GM19467 (cell line): ENCODE data around the gene PPP1R9A.

ENCODE experiments used
- ATAC-seq: cut with Tn5 transposase; IDR thresholded peaks from one replicate; pipeline ENCODE4 v1.9.1; 2021; ENCODE audit warnings: mild to moderate bottlenecking, moderate library complexity; ENCODE audit not compliant: unreplicated experiment

PPP1R9A gene

DNA sequence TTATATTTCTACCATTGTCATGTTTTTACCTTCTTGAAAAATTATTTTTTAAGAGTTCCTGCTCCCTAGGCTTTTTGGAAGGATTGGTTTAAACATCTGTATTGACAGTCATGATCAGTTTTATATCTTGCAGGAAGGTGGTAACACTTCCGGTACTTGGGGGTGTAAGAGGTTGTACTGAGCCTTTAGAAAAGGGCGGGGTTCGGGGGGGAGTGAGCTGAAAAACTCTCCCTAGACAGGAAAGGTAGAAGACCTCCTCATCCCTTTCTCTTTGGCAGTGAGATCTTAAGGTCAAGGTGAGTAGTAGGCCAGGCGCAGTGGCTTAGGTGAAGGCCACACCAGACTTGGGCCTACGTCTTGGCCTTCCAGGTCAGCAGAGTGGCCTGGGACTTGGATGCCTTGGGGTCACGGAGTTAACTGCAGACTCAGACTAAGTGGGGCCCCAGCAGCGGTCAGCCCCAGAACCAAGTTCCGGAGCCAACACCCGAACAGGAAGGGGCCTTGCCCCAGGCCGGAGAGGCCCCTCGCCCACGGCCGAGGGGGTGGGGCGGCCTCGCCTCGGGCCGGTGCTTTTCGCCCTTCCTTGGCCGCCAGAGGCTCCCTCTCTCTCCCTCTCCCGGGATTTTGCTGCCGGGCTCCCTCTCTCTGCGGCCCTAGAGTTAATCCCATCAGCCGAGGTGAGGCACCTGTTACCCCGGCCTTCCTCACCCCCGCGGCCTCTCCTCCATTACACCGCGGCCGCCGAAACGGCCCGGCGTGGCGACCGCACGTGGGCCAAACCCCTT is at the start of gene PPP1R9A:
PPP1R9A (plus strand) TSS at position 569 of the 785 bp plus-strand sequence. CDS start 2,520 bp downstream, outside the sequence.
- ATAC-seq, result no peak

DNA sequence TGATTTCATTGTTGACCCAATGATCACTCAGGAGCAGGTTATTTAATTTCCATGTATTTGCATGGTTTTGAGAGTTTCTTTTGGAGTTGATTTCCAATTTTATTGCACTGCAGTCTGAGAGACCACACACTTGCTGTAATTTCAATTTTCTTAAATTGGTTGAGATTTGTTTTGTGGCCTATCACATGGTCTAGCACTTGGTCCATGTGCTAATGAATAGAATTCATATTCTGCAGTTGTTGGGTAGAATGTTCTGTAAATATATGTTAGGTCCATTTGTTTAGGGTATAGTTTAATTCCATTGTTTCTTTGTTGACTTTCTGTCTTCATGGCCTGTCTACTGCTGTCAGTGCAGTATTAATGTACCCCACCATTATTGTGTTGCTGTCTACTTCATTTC is 36.3 kb upstream of the PPP1R9A start:
- ATAC-seq, result no peak

DNA sequence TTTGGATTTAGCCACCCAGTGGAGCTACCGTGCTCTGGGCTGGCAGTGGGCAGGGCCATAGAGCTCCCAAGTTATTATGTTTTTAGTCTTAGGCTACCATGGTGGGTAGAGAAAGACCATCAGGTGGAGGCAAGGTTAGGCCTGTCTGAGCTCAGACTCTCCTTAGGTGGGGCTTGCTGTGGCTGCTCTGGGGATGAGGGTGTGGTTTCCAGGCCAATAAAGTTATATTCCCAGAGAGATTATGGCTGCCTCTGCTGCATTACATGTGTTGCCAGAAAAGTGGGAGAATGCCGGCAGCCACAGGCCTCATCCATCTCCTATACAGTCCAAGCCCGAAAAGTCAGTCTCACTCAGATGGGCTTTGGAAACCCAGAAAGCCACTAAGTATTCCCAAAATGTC is 34.2 kb upstream of the PPP1R9A start:
- ATAC-seq, result no peak

DNA sequence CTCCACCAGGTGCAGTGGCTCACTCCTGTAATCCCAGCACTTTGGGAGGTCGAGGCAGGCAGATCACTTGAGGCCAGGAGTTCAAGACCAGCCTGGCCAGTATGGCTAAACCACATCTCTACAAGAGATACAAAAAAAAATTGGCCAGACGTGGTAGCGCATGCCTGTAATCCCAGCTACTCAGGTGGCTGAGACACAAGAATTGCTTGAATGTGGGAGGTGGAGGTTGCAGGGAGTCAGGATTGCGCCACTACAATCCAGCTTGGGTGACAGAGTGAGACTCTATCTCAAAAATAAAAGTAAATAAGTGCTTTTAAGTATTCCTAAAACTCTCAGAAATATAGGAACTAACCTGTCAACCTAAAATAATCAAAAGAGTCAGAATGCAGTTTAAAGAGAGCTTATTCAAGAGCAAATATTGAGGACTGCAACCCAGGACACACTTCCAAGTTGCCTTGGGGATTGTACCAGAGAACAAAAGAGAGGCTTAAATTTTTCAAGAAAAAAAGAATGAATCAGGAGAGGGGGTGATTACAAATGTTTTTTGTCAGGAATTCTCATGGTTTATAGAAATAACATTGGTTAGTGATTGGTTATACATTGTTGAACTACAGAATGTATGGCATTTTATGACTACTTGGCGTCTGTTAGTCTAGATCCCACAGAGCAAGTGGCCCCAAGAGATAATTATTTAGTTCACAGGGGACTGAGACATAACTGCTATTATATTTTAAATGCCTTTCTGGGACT is 33.2 kb upstream of the PPP1R9A start:
- ATAC-seq, result no peak

DNA sequence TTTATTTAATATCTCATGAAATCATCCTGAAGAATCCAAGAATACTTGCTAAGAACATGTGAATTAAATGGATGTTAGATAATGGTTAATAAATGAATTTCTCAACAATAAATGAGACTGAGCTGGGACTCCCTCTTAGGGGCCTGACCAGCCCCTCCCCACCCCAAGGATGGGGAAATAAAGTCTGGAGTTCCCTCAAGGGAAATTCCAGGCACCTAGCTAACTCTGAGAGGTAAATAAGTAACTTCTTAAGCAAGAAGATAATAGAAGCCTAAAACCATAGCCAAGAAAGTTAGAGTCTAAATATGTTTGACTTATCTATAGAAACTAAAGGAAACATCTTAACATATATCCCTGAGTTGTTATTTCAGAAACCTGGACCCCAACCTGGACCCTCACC is 32.2 kb upstream of the PPP1R9A start:
- ATAC-seq, result no peak

DNA sequence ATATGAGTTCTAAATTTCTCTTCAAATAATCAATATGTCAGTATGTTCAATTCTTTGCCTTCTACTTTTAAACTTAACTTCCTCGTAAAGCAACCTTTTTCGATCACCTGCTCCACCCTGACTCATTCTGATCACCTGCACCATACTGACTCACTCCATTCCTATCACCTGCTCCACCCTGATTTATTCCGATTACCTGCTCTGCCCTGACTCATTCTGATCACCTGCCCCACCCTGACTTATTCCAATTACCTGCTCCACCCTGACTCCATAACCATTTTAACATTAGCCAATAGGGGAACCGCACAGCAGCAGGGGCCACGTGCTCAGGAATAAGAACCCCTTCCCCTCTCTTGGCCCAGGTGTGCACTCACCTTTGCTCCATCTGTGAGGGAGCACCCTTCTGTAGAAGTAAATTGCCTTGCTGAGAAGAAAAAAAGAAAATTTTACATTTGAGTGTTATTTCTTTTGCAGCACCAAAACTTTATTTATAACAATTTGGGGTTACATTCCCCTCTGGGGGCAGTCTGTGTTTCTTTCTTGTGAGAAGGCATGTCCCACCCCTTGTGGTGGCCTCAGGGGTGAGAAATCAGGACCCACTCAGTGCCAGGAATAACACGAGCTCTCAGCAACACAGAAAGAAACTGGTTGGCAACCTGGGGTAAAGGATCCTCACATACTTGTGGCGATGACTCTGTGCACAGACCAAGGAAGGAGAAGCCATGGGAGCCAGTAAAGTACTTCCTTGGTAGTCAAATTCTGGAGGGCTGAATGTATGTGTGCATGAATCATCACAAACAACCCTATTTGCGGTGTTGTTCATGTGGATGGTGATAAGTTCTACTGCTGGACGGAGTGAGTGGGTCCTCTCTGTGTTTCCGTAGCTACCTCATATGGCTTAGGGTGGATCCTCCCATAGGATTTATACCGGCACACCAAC is 29.4 kb upstream of the PPP1R9A start:
- ATAC-seq, result no peak

DNA sequence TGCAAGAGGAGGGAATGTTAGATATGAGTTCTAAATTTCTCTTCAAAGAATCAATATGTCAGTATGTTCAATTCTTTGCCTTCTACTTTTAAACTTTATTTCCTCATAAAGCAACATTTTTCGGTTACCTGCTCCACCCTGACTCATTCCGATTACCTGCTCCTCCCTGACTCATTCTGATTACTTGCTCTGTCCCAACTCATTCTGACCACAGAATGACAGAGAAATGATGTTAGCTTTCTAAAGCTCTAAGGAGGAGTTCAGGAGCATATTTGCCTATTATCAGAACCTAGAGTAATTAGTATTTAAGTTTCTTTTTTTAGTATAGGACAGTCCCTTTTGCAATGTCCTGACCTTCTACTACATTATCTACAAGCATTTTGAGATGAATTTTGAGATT is 24.5 kb upstream of the PPP1R9A start:
- ATAC-seq, result no peak

DNA sequence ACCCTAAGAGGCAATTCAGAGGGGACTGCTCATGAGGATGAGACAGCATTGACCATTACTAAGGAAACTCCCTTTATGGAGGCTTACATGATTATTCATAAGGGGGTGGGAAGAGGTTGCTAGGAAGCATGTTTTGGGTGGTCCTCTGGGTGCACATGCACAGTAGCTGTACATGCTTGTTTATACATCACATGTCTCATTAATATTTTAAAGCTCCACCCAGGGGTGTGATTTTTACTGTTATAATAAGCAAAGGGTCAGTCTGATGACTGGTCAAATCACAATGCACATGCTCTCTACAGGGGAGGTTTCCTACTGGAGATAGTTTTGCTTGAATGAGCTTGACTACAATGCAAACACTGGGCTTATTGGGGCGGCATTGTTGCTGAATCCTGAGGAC is 23.8 kb upstream of the PPP1R9A start:
- ATAC-seq, result no peak

DNA sequence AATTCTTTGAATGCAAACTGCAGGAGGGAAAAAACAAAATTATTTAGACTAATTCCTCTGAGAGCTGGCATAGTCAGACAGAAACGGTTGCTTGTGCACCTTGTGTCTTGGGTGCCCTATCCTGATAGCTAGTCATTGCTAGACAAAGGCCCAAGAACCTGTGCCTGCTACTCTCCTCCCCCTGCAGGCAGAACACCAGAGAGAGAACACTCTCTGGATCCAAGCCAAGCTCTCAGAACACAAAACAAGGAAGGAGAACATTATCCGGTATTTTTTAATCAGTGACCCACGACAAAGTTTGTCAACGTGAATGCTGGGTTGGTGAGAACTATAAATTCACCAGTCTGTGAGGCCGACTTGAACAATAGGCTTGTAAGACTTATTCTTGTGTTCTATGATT is 18.8 kb upstream of the PPP1R9A start:
- ATAC-seq, result no peak

DNA sequence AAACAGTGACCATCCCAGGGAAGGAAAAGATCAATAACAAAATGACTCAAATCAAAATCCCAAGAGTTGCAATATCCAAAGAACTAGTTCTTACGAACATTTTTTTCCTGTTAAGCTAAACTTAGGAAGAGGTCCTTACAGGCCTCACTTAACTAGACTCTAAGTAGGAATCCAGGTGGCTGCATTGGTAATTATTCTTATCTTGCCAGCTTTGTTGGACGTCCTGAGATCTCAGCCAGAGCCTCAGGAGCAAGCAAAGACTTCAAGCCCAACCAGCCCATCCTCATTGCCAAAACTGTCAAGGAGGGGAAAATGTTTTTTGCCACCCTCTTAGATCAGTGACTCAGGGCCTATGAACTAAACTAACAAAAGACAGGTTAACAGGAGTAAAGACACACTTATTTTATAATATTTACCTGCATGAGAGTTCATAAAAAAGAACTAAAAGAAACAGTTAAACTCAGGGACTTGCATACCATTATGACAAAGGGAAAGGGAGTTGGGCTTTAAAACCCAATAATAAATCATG is 18.3 kb upstream of the PPP1R9A start:
- no peak for ATAC-seq

DNA sequence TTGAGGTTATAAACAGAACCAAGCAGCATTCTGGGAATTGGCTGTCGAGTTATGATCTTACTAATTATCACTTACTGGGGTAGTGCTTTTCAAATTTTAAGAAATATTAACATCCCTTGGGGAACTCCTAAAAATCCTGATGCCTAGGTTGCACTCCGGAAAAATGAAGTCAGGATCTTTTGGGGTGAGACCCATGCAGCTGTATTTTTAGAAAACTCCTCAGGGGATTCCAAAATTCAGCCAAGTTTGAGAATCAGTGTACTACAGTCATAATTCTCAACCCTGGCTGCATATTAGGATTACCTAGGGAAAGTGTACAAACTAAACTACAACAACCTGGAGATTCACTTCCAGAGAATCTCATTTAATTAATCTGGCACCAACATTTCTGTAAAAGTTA is 17.2 kb upstream of the PPP1R9A start:
- no peak for ATAC-seq

DNA sequence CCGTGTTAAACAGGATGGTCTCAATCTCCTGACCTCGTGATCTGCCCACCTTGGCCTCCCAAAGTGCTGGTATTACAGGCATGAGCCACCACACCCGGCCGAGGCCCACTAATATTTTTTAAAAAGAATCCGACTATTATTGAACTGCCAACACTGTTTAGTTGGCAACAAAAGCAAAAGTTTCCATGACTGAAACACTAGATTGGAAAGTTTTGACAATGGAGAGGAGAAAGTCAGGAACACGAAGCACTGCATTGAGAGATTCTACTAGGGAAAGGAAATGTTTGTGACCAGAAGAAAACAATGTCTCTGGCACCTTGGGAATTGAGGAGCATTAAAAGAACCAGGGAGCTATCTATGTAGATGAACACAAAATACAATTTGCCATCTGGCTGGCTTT is 13.7 kb upstream of the PPP1R9A start:
- no peak for ATAC-seq

DNA sequence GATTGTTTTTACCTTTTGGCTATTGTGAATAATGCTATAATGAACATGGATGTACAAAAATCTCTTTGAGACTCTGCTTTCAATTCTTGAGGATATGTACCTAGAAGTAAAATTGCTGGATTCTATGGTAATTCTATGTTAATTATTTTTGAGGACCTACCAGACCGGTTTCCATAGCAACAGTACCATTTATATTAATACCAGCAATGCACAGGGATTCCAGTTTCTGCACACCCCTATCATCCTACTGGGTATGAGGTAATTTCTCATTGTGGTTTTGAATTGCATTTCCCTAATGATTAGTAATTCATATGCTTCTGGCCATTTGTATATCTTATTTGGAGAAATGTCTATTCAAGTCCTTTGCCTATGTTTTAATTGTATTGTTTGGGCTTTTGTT is 9.9 kb upstream of the PPP1R9A start:
- ATAC-seq, result no peak

DNA sequence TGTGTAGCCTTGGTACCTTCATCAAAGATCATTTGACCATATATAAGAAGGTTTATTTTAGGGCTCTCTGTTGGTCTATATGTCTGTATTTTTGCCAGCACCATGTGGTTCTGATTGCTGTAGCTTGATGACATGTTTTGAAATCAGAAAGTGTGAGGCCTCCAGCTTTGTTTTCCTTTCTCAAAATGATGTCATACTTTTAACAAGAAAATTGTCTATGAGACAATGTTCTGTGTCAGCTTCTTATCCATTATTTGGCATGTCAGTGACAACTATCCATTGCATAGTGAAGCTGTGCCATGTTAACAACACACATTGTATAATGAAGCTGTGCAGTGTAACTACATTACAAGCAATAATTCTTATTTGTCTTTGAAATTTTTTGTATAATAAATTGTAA is 9.1 kb upstream of the PPP1R9A start:
- no peak for ATAC-seq

DNA sequence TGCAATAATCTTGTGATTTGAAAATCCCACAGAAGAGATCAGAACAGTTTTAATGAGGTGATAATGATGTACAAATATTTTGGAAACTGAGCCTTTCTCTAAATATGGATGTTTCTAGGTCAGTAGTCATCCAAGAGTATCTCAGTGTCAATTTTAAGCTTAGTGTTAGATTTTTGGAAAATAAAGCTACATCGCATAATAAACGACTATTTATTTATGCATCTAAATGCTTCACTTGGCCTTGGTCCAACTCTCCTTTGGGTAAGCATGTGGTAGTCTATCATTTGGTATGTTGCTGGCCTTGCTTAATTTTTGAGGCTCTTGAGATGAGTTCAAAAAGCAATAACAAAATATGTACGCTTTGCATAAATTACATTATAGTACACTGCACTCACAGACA is 5.4 kb upstream of the PPP1R9A start:
- ATAC-seq, result no peak

DNA sequence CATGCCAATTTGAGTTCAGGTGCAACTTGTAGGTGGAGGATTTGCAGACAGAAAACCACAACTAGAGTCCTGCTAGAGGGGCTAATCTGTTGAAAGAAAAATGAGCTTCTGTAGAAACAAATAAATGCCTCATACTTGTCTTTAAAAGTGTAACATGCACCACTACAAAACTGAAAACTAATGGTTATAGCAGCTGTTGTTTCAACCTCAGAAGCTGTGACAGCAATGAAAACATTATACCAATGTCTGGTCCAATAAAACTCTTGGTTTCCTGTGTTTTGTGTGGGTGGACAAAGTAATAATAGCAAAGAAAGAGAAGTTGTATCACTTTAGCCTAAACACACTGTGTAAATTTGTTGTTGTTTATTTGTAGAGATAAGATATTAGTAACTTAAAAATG is 3.4 kb upstream of the PPP1R9A start:
- ATAC-seq, result no peak

DNA sequence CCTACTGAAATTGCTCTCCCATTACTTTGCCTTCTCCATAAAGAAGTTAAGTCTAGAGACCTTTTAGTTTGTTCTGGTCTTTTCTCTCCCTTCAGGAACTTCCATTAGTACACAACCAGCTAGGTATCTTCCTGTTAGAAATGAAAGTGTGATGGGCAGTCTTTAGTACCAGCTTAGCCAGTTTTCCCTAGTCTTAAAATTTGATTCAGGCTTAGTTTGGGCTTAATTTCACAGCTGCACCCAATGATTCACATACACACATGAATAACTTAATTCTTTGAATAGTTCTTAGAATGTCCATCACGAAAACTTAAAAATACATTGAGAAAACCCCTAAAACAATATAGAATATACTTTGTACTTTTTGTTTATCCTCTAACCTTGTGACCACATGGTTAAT is 2.4 kb upstream of the PPP1R9A start:
- no peak for ATAC-seq

DNA sequence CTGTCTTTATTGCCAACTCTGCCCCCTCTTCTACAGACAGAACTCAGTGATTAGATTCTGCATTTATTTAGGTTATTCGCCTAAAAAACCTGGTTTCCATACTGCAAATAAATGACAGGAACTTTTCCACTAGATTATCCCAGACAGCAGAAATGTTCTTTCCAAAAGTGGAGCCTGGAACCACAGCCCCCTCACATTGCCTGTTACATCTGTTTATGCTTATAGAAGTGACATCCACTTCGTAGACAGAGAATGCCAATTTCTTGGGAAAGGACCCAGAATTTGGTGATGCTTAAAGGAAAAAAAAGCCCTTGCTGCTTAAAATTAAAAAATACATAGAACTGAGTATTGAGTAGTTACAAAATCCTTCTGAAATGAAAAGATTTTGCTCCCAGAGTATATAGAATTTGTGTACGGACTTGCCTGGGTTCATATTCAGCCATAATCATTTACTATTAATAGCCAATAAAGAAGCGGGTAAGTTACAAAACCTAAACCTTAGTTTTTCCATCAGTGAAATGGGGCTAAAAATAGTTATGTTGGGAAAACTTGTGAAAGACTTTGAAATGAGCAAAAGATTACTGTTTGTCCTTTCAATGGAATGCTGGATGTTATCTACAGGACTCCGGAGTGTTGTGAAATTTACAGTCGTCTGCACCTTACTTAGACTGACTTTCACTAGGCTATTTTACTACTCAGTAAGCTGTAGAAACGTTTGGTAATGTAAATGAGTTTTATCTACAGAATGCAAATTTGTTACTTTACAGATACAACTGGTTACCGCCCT is 1.1 kb upstream of the PPP1R9A start:
- ATAC-seq, result no peak

DNA sequence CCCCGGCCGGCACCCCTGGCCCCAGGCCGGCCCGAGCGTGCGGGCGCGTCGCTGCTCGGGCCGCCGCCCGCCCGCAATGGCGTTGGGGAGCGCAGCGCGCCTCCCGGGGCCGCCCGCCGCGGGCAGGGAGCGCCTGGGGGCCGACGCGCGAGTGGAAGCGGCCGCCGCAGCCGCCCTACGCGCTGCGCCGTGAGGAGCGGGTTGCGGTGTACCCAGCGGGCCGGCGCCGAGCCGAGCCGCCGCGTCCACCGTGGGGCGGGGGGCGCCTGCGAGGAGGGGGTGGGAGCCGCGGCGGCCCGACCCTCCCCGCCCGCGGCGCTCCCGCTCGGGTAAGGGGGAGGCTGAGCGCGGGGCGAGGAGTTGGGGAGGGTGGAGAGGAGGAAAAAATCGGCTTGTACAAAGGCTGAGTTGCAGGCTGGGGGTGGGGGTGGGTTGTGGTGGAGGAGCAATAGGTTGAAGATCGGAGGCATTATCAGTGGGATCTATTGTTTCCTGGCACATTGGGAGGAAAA is 473 bp downstream of the PPP1R9A start:
- ATAC-seq, result no peak
